ENCODE data around the gene DUSP22. TPM values are rescaled to one million over a fixed set of nuclear protein-coding genes. Genes with fewer than 3 reads are reported as not detected.
A peak's percentile ranks its signal among the peaks of the same experiment; 100 is the strongest.

The DUSP22 gene
- total and polyA plus RNA-seq, 2 donors (not counting 1 experiment from before 2014, with no cell fraction given), result 10.9 to 13.7 TPM

GRCh38 chr6:385614-386013 is 93.3 kb downstream of the DUSP22 start:
- Histone ChIP-seq H3K27ac (ENCODE audit: insufficient read depth, low read length) (no peak overlapping the region), H3K9me3 (ENCODE audit: control insufficient read depth, insufficient read depth, low read depth, low read length) (no peaks in the 10 kb centered on the region), H3K36me3 (ENCODE audit: control insufficient read depth, insufficient read depth, low read length) (no peaks in the 10 kb centered on the region), H3K9ac (ENCODE audit: insufficient read depth, low read length) (no peak overlapping the region), H3K27me3 (ENCODE audit: control insufficient read depth, insufficient read depth, low read length) (peaks cover 12% of the 10 kb centered on the region), H3K4me2 (ENCODE audit: extremely low read depth, insufficient read depth, low read length) (no peak overlapping the region), H3K4me3 (replicated peaks in 1 of 4; ENCODE audit: control extremely low read depth in 1 of 4, insufficient read depth in 1 of 4, low read depth in 3 of 4, low read length in 4 of 4) (no peak overlapping the region), H4K20me1 (ENCODE audit: control insufficient read depth, extremely low read depth, insufficient read depth, low read length) (no peaks in the 10 kb centered on the region), H2AFZ (ENCODE audit: low read length) (no peak overlapping the region), H3K4me1 (ENCODE audit: control insufficient read depth, extremely low read depth, insufficient read depth, low read length) (no peaks in the 10 kb centered on the region), H3K79me2 (ENCODE audit: control insufficient read depth, insufficient read depth, low read length) (no peaks in the 10 kb centered on the region)
- no peak for TF ChIP-seq EZH2 (IDR thresholded peaks at IDR 0.05; ENCODE audit: low read length, missing control alignments)
- no peak for DNase-seq (ENCODE audit: low read depth in 2 of 2)

- Histone ChIP-seq H3K4me2 (ENCODE audit: extremely low read depth, insufficient read depth, low read length) (no peak overlapping the region), H3K9ac (ENCODE audit: insufficient read depth, low read length) (no peak overlapping the region), H4K20me1 (ENCODE audit: control insufficient read depth, extremely low read depth, insufficient read depth, low read length) (no peaks in the 10 kb centered on the region), H2AFZ (ENCODE audit: low read length) (no peak overlapping the region), H3K27ac (ENCODE audit: insufficient read depth, low read length) (no peak overlapping the region), H3K79me2 (ENCODE audit: control insufficient read depth, insufficient read depth, low read length) (no peaks in the 10 kb centered on the region), H3K4me3 (replicated peaks in 1 of 4; ENCODE audit: control extremely low read depth in 1 of 4, insufficient read depth in 1 of 4, low read depth in 3 of 4, low read length in 4 of 4) (no peak overlapping the region), H3K4me1 (ENCODE audit: control insufficient read depth, extremely low read depth, insufficient read depth, low read length) (no peaks in the 10 kb centered on the region), H3K36me3 (ENCODE audit: control insufficient read depth, insufficient read depth, low read length) (no peaks in the 10 kb centered on the region), H3K27me3 (ENCODE audit: control insufficient read depth, insufficient read depth, low read length) (peaks cover 15% of the 10 kb centered on the region), H3K9me3 (ENCODE audit: control insufficient read depth, insufficient read depth, low read depth, low read length) (no peaks in the 10 kb centered on the region)
- TF ChIP-seq CTCF (conservative IDR thresholded peaks at IDR 0.05 in 1 of 2, IDR thresholded peaks at IDR 0.05 in 1 of 2; ENCODE audit: low read depth in 1 of 2, low read length in 2 of 2) (no peak), EZH2 (IDR thresholded peaks at IDR 0.05; ENCODE audit: low read length, missing control alignments) (no peak)
- DNase-seq (ENCODE audit: low read depth in 2 of 2), result no peak
Measured at GRCh38 chr6:386688-387266, 94.5 kb downstream of the DUSP22 start.

GRCh38 chr6:387293-387741 is 95.0 kb downstream of the DUSP22 start:
- Histone ChIP-seq H3K4me3 (replicated peaks in 1 of 4; ENCODE audit: control extremely low read depth in 1 of 4, insufficient read depth in 1 of 4, low read depth in 3 of 4, low read length in 4 of 4) (no peak overlapping the region), H3K27ac (ENCODE audit: insufficient read depth, low read length) (no peak overlapping the region), H4K20me1 (ENCODE audit: control insufficient read depth, extremely low read depth, insufficient read depth, low read length) (no peaks in the 10 kb centered on the region), H3K9ac (ENCODE audit: insufficient read depth, low read length) (no peak overlapping the region), H3K27me3 (ENCODE audit: control insufficient read depth, insufficient read depth, low read length) (peaks cover 20% of the 10 kb centered on the region), H3K4me2 (ENCODE audit: extremely low read depth, insufficient read depth, low read length) (no peak overlapping the region), H2AFZ (ENCODE audit: low read length) (no peak overlapping the region), H3K36me3 (ENCODE audit: control insufficient read depth, insufficient read depth, low read length) (no peaks in the 10 kb centered on the region), H3K9me3 (ENCODE audit: control insufficient read depth, insufficient read depth, low read depth, low read length) (no peaks in the 10 kb centered on the region), H3K4me1 (ENCODE audit: control insufficient read depth, extremely low read depth, insufficient read depth, low read length) (no peaks in the 10 kb centered on the region), H3K79me2 (ENCODE audit: control insufficient read depth, insufficient read depth, low read length) (no peaks in the 10 kb centered on the region)
- TF ChIP-seq CTCF (conservative IDR thresholded peaks at IDR 0.05 in 1 of 2, IDR thresholded peaks at IDR 0.05 in 1 of 2; ENCODE audit: low read depth in 1 of 2, low read length in 2 of 2), result no peak
- no peak for TF ChIP-seq EZH2 (IDR thresholded peaks at IDR 0.05; ENCODE audit: low read length, missing control alignments)
- peak; percentile 17 to 68 for DNase-seq (ENCODE audit: low read depth in 2 of 2)
